Lung (tissue), 12 donors: ENCODE results near the gene RASGEF1C. TPM values are rescaled to one million over a fixed set of nuclear protein-coding genes. Genes with fewer than 3 reads are reported as not detected.
"Not testable (repeated sequence)": the region's sequence is repeated elsewhere in the genome, so short reads cannot be mapped to it uniquely, and the experiment has no call there.

Source experiments
- ATAC-seq: fragments of 200-7000 bp; cut with Tn5 transposase; one replicate; pipeline ENCODE4 v1.9.1; 2020; ENCODE audit warnings: moderate number of reproducible peaks; ENCODE audit not compliant: insufficient read depth, low FRiP score
- DNase-seq, 3 donors: peaks; one replicate each; pipeline ENCODE4 v3.0.0-alpha.2; 2013 to 2017
- H3K27ac ChIP-seq, 2 donors: one replicate each; pipeline ENCODE4 v1.5.1; 2013; ENCODE audit warnings: mild to moderate bottlenecking in 2 of 2, moderate library complexity in 2 of 2, control low read depth in 1 of 2, inconsistent platforms in 1 of 2, low read depth in 1 of 2, low read length in 1 of 2
- H3K27me3 ChIP-seq, 3 donors: one replicate each; pipeline ENCODE4 v1.5.1; 2013; ENCODE audit warnings: low read length in 2 of 3; ENCODE audit not compliant: control insufficient read depth in 3 of 3, insufficient read depth in 3 of 3
- H3K36me3 ChIP-seq, 4 donors: one replicate each; pipeline ENCODE4 v1.5.1; 2013; ENCODE audit warnings: low read length in 4 of 4, mild to moderate bottlenecking in 1 of 4, moderate library complexity in 1 of 4; ENCODE audit not compliant: control insufficient read depth in 4 of 4, insufficient read depth in 4 of 4
- H3K4me1 ChIP-seq, 5 donors: one replicate each; pipeline ENCODE4 v1.5.1; 2013; ENCODE audit warnings: low read length in 5 of 5, mild to moderate bottlenecking in 2 of 5, moderate library complexity in 1 of 5; ENCODE audit not compliant: control insufficient read depth in 5 of 5, insufficient read depth in 5 of 5
- H3K4me3 ChIP-seq: one replicate; pipeline ENCODE4 v1.5.1; 2013; ENCODE audit warnings: mild to moderate bottlenecking, control low read depth, moderate library complexity
- H3K9ac ChIP-seq, 2 donors: one replicate each; pipeline ENCODE4 v1.5.1; 2013; ENCODE audit warnings: low read length in 2 of 2, control low read depth in 1 of 2; ENCODE audit not compliant: insufficient read depth in 1 of 2
- H3K9me3 ChIP-seq, 4 donors: one replicate each; pipeline ENCODE4 v1.5.1; 2013; ENCODE audit warnings: low read length in 3 of 4, mild to moderate bottlenecking in 1 of 4, moderate library complexity in 1 of 4; ENCODE audit not compliant: control insufficient read depth in 4 of 4, insufficient read depth in 3 of 4
- CTCF ChIP-seq: IDR thresholded peaks from 2 replicates; pipeline ENCODE4 v1.5.1; 2012; ENCODE audit warnings: mild to moderate bottlenecking; ENCODE audit errors: control extremely low read depth, extremely low read depth
- WGBS, 2 donors: extraction: QIAGEN DNeasy Blood & Tissue Kit; methylation state at CpG; one replicate each; pipeline ENCODE4 v1.1.7; 2013; 5-methylcytosine and 5-hydroxymethylcytosine counted together
- polyA plus RNA-seq, 2 donors: library from polyadenylated mRNA; stranded (reverse); fragments of 200-250 nt; gene quantifications; one replicate each; pipeline ENCODE4 v1.2.1, GENCODE V29; 2013
- total RNA-seq, 2 donors: library from RNA; depleted of rRNA in 1 of 2; stranded (reverse); fragments of >200 nt in 1 of 2; gene quantifications; one replicate each; pipeline ENCODE4 v1.2.1, GENCODE V29; 2014 to 2021
- donor health status: control.
- donor health status: control.
- donor health status: Bipolar disorder and iron deficiency.
- donor health status: healthy.
- donor health status: DM: yes; HTN: yes; CAD: no.

The RASGEF1C gene
- total and polyA plus RNA-seq, 4 donors, result 0.03 to 0.31 TPM; not detected in 2

GRCh38 chr5:180090098-180090768 is 118.8 kb downstream of the RASGEF1C start:
- 2% methylated on average over 37 to 58 of the region's 58 CpGs for WGBS, 2 donors
- peaks cover 0 to 2% (median 0%) of the 10 kb centered on the region in 4 donors for H3K9me3 ChIP-seq
- peaks cover 0 to 5% (median 0%) of the 10 kb centered on the region in 5 donors for H3K4me1 ChIP-seq
- no peaks in the 10 kb centered on the region for H3K36me3 ChIP-seq
- DNase-seq (peak; percentile 87 to 89 (median 88)), ATAC-seq (peak; percentile 88)
- H3K27ac ChIP-seq, result peak overlapping the region in 1 of 2 donors; percentile 77
- H3K27me3 ChIP-seq, result no peaks in the 10 kb centered on the region
- H3K4me3 ChIP-seq, result peak overlapping the region; percentile 47
- peak; percentile 81 for TF ChIP-seq CTCF
- H3K9ac ChIP-seq, result peak overlapping the region; percentile 55 to 70

GRCh38 chr5:180089628-180090027 is 119.4 kb downstream of the RASGEF1C start:
- H3K4me1 ChIP-seq, ATAC-seq, H3K27ac ChIP-seq, H3K4me3 ChIP-seq, DNase-seq, H3K9me3 ChIP-seq, H3K27me3 ChIP-seq, H3K36me3 ChIP-seq: not testable (repeated sequence)
- 75 to 76% methylated on average over 18 of the region's 18 CpGs for WGBS, 2 donors
- H3K9ac ChIP-seq, result peak overlapping the region in 1 of 2 donors; percentile 70

GRCh38 chr5:180088561-180088960 is 120.5 kb downstream of the RASGEF1C start:
- no peak for DNase-seq
- peaks cover 0 to 6% (median under 1%) of the 10 kb centered on the region in 5 donors for H3K4me1 ChIP-seq

More at GRCh38 chr5:180088561-180088960, 120.5 kb downstream of the RASGEF1C start:
- Histone ChIP-seq H3K36me3 (no peaks in the 10 kb centered on the region), H3K27ac (no peak overlapping the region), H3K9me3 (peaks cover 0 to 5% (median 0%) of the 10 kb centered on the region in 4 donors), H3K4me3 (no peak overlapping the region), H3K9ac (no peak overlapping the region), H3K27me3 (no peaks in the 10 kb centered on the region)
- no peak for TF ChIP-seq CTCF
- no peak for ATAC-seq
- WGBS, 2 donors, result 97 to 100% methylated on average over 7 to 8 of the region's 8 CpGs
